ENCODE measurements around the gene FES.

- no peak for TF ChIP-seq GATA2 (IDR thresholded peaks at IDR 0.05; ENCODE audit: low read depth, low read length)
- TF ChIP-seq GATA3 (IDR thresholded peaks at IDR 0.05; ENCODE audit: low read depth, low read length): no peak
Measured at GRCh38 chr15:90866161-90866715, 18.1 kb upstream of the FES start.
